Sigmoid colon (tissue), 7 donors: ENCODE measurements around the gene CACNA1A. TPM values are rescaled to one million over a fixed set of nuclear protein-coding genes. Genes with fewer than 3 reads are reported as not detected.

Experiments
- DNase-seq: peaks from one replicate; pipeline ENCODE4 v3.0.0-alpha.2; 2019
- H3K27ac ChIP-seq, 4 donors: fragments of 200-600 bp; sonication (generic); one replicate each; pipeline ENCODE4 v1.5.1; 2016 to 2019; ENCODE audit warnings: mild to moderate bottlenecking in 1 of 4
- H3K27me3 ChIP-seq, 3 donors: fragments of 200-600 bp; sonication (generic); one replicate each; pipeline ENCODE4 v1.5.1; 2019; ENCODE audit warnings: mild to moderate bottlenecking in 1 of 3
- H3K36me3 ChIP-seq, 4 donors: fragments of 200-600 bp; sonication (generic); one replicate each; pipeline ENCODE4 v1.5.1; 2016 to 2019
- H3K4me1 ChIP-seq, 4 donors: fragments of 200-600 bp; sonication (generic); one replicate each; pipeline ENCODE4 v1.5.1; 2017 to 2019
- H3K4me3 ChIP-seq, 4 donors: fragments of 200-600 bp; sonication (generic); one replicate each; pipeline ENCODE4 v1.5.1; 2017 to 2019; ENCODE audit warnings: mild to moderate bottlenecking in 2 of 4, moderate library complexity in 1 of 4
- H3K9me3 ChIP-seq, 4 donors: fragments of 200-600 bp in 3 of 4; sonication (generic) in 3 of 4; one replicate each; pipeline versions ENCODE4 v1.5.1 to v1.6.1; 2013 to 2019
- EP300 ChIP-seq, 4 donors: sonication (generic); formaldehyde crosslinking; IDR thresholded peaks; one replicate each; pipeline ENCODE4 v1.6.1; 2017; ENCODE audit warnings: antibody characterized with exemption in 4 of 4
- POLR2A ChIP-seq, 2 donors: fragments of 450-650 bp; IDR thresholded peaks; one replicate each; pipeline ENCODE4 v1.6.1; 2016; ENCODE audit warnings: antibody characterized with exemption in 2 of 2, mild to moderate bottlenecking in 2 of 2, moderate library complexity in 2 of 2
- POLR2AphosphoS5 ChIP-seq, 4 donors: sonication (generic); formaldehyde crosslinking; IDR thresholded peaks; one replicate each; pipeline ENCODE4 v1.6.1; 2017; ENCODE audit warnings: antibody characterized with exemption in 4 of 4
- WGBS, 2 donors: extraction: QIAGEN DNeasy Blood & Tissue Kit; methylation state at CpG; one replicate each; pipeline ENCODE4 v1.1.7; 2013; 5-methylcytosine and 5-hydroxymethylcytosine counted together
- intact Hi-C: fragments of 100-400 bp; cut with DNase I; formaldehyde crosslinking; loops from one replicate; pipeline ENCODE4 v1.15.1; 2023
- polyA plus RNA-seq, 3 donors: library from polyadenylated mRNA; stranded (reverse); fragments of 200-250 nt; gene quantifications; one replicate each; pipeline ENCODE4 v1.2.3, GENCODE V29; 2013
- total RNA-seq, 4 donors: library from RNA; depleted of rRNA; stranded (reverse); fragments of >200 nt; gene quantifications; one replicate each; pipeline ENCODE4 v1.1.0, GENCODE V29; 2016
- TF ChIP-seq, protein P1 (sequence below), 4 experiments: fragments of 450-650 bp in 3 of 4; fragments of 200-600 bp in 1 of 4; IDR thresholded peaks; one replicate each; pipeline ENCODE4 v1.5.1; 2016 to 2019; ENCODE audit warnings: antibody characterized with exemption in 4 of 4, mild to moderate bottlenecking in 3 of 4, moderate library complexity in 2 of 4
- donor health status: healthy with polysubstance abuse.
- donor health status: Bipolar disorder and iron deficiency.
- donor health status: healthy.

Gene CACNA1A
- total and polyA plus RNA-seq, 7 donors = 0.14 to 3.6 (median 1.6) TPM; not detected in 1

DNA sequence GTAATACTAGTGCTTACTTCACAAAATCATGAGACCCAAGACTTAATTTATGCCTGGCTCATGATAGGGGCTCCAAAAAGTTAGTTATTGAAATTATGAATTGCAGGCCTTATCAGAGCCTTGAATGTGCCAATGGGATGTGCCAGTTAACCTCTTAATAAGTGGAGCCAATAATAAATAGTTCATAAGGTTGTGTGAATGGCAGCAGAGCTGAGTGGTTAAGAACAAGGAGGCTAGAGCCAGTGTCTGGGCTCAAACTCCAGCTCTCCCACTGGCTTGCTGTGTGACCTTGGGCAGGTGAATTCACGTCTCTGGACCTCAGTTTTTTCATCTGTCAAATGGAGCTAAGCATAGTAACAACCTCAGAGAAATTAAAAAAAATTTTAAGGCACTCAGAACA lies 222.4 kb downstream of the CACNA1A start:
- 6 to 58% methylated on average over 1 of the region's 1 CpG for WGBS, 2 donors
- no peak for DNase-seq

DNA sequence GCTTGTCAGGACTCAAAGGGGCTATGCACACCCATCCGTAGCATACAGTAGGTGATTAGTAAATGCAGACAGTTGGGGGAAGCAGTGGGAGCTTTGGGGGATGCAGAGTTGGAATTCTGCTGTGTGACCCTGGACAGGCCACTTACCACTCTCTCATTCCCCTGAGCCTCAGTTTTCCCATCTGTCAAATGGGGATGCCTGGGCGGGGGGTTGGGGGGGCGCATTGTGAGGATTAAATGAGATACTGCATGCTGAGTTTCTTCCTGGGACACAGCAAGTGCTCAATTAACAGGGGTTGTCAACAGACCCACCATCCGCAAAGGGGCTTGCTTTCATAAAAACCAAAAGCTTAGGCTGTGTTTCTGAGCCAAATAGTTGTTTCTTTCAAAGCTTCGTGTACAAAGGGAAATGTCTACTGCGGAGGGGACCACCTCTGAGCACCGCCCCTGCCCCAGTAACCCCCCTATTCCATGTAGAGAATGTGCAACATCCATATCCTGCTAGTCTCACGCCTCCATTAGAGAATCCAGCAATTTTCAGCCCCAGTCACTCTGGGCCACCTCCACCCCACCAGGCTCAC lies 223.7 kb downstream of the CACNA1A start:
- Histone ChIP-seq H3K36me3 (no peaks in the 10 kb centered on the region), H3K4me3 (no peak overlapping the region), H3K27me3 (peaks cover 4 to 16% (median 10%) of the 10 kb centered on the region in 3 donors), H3K9me3 (no peaks in the 10 kb centered on the region), H3K27ac (no peak overlapping the region), H3K4me1 (no peaks in the 10 kb centered on the region)
- TF ChIP-seq POLR2A (IDR thresholded peaks at IDR 0.05) (no peak), EP300 (IDR thresholded peaks at IDR 0.05) (no peak), POLR2AphosphoS5 (IDR thresholded peaks at IDR 0.05) (no peak)
- TF ChIP-seq, protein P1, sequence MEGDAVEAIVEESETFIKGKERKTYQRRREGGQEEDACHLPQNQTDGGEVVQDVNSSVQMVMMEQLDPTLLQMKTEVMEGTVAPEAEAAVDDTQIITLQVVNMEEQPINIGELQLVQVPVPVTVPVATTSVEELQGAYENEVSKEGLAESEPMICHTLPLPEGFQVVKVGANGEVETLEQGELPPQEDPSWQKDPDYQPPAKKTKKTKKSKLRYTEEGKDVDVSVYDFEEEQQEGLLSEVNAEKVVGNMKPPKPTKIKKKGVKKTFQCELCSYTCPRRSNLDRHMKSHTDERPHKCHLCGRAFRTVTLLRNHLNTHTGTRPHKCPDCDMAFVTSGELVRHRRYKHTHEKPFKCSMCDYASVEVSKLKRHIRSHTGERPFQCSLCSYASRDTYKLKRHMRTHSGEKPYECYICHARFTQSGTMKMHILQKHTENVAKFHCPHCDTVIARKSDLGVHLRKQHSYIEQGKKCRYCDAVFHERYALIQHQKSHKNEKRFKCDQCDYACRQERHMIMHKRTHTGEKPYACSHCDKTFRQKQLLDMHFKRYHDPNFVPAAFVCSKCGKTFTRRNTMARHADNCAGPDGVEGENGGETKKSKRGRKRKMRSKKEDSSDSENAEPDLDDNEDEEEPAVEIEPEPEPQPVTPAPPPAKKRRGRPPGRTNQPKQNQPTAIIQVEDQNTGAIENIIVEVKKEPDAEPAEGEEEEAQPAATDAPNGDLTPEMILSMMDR (IDR thresholded peaks at IDR 0.05) = no peak
- WGBS, 2 donors = 66 to 75% methylated on average over 8 of the region's 8 CpGs
- no peak for DNase-seq
- intact Hi-C loops = no loop called here

More for the DNA sequence above, 222.4 kb downstream of the CACNA1A start:
- Histone ChIP-seq H3K27ac (no peak overlapping the region), H3K9me3 (no peaks in the 10 kb centered on the region), H3K4me3 (no peak overlapping the region), H3K36me3 (no peaks in the 10 kb centered on the region), H3K4me1 (no peaks in the 10 kb centered on the region), H3K27me3 (peaks cover 4 to 16% (median 10%) of the 10 kb centered on the region in 3 donors)
- intact Hi-C loops = no loop called here
- TF ChIP-seq, protein P1 (IDR thresholded peaks at IDR 0.05) = no peak

DNA sequence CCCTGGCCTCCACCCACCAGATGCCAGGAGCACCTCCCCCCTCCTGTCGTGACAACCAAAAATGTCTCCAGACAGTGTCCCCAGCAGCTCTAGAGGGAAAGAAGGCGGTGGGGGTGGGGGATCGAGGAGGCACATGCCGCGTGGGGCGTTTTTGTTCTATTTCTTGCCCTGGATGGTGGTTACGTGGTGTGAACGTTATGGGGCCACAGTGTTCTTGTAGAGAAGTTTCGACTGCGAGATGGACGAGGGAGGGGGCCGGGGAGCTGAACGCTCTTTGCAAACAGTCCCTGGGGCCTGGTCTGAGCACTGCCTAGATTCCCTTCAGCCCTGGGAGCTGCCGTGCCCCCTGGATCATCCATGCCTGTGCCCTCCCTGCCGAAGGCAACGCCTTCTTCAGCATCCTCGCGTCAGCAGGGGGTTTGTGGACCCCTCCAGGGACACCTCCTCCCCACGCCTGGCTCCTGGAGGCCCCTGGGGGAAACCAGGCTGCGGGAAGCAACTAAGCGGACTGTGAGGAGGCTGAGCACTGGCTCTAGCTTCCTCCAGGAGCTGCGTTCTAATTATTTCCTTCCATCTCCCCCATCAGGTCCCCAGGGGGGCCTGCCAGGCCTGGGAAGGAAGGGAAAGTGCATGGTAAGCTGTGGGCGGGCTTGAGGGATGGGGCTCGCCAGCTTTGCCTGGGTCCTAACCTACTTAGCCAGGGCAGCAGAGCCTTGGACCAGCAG lies 224.6 kb downstream of the CACNA1A start:
- no peak for DNase-seq
- no peak overlapping the region for H3K27ac ChIP-seq
- H3K27me3 ChIP-seq = peaks cover 4 to 16% (median 10%) of the 10 kb centered on the region in 3 donors
- TF ChIP-seq POLR2AphosphoS5 (IDR thresholded peaks at IDR 0.05) (no peak), EP300 (IDR thresholded peaks at IDR 0.05) (no peak), POLR2A (IDR thresholded peaks at IDR 0.05) (no peak)
- TF ChIP-seq, protein P1 (IDR thresholded peaks at IDR 0.05) = no peak
- H3K36me3 ChIP-seq = no peaks in the 10 kb centered on the region
- H3K4me3 ChIP-seq = no peak overlapping the region
- no peaks in the 10 kb centered on the region for H3K4me1 ChIP-seq
- no peaks in the 10 kb centered on the region for H3K9me3 ChIP-seq
- intact Hi-C loops = no loop called here
- WGBS, 2 donors = 31 to 45% methylated on average over 24 of the region's 24 CpGs

DNA sequence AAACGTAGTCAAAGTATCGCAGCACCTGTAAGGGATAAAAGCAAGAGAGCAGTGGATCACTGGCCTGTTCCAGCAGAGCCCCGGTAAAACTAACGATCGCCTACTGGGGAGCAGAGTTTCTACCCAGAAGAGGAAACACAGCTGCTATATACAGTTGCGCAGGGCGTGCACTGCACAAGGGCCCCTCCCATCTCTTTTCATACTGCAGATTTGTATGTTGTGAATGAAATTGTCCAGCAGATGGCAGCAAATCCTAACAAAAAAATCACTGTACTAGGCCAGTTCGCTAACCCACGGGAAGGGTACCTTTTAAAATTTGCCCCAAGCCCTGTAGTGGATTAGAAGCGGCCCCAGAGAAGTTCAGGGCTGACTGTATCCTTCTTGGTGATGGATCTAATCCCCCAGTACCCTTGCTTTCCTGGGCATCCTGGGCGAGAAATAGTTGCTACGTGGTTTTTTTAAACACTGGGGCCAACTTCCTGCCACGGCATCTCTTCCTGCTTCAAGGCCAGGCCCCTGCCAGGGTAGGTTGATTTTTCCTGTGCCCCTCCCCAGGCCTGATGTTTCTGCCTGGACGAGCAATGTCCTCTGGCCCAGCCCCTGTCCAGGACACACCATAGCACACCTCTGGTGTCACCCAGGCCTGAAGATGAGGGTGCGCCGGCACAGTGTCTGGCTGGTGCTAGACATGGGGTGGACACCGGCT lies 229.0 kb downstream of the CACNA1A start:
- 30 to 39% methylated on average over 17 of the region's 17 CpGs for WGBS, 2 donors
- intact Hi-C loops = loop anchor here (1.0 to 10.0 kb wide), 2 partner anchors 312 to 438 kb away; no protein-coding TSS in a partner anchor

More for the DNA sequence above, 229.0 kb downstream of the CACNA1A start:
- no peak for TF ChIP-seq POLR2AphosphoS5 (IDR thresholded peaks at IDR 0.05)
- TF ChIP-seq, protein P1 (IDR thresholded peaks at IDR 0.05) = peak; percentile 51 to 59 (median 56)
- Histone ChIP-seq H3K9me3 (no peaks in the 10 kb centered on the region), H3K4me3 (no peak overlapping the region), H3K27ac (no peak overlapping the region), H3K4me1 (no peaks in the 10 kb centered on the region), H3K27me3 (peaks cover 0 to 9% (median under 1%) of the 10 kb centered on the region in 3 donors), H3K36me3 (no peaks in the 10 kb centered on the region)
- DNase-seq = no peak
